ENCODE results near the gene SRSF2.

DNA sequence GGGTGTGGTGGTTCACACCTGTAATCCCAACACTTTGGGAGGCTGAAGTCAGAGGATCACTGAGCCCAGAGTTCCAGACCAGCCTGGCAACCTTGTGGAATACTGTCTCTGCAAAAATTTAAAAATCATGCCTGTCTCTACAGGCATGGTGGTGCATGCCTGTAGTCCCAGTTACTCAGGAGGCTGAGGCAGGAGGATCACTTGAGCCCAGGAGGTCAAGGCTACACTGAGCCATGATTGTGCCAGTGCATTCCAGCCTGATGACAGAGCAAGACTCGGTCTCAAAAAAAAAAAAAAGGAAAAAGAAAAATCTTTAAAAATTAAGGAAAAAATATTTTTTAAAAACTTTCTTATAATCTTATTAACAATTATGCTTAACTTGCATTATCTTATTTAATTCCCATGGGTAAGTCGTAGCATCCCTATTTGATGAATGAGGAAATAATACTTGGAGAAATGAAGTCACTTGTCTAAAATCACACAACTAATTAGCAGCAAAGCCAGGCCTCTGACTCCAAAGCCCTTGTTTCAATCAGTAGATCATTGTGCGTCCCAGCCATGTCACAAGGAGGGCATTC lies 14.4 kb upstream of the SRSF2 start:
- no peak for TF ChIP-seq POLR2A (IDR thresholded peaks at IDR 0.05; ENCODE audit: low read depth, low read length)
- no peak for TF ChIP-seq POLR2AphosphoS5 (IDR thresholded peaks at IDR 0.05; ENCODE audit: low read depth, low read length)
- no peak for TF ChIP-seq TAF1 (IDR thresholded peaks at IDR 0.05; ENCODE audit: borderline replicate concordance, low read depth, low read length)
